ENCODE data around the gene ARHGEF4.

The ARHGEF4 gene

GRCh38 chr2:130972410-130972809 lies 135.7 kb downstream of the ARHGEF4 start:
- TF ChIP-seq, protein P1, sequence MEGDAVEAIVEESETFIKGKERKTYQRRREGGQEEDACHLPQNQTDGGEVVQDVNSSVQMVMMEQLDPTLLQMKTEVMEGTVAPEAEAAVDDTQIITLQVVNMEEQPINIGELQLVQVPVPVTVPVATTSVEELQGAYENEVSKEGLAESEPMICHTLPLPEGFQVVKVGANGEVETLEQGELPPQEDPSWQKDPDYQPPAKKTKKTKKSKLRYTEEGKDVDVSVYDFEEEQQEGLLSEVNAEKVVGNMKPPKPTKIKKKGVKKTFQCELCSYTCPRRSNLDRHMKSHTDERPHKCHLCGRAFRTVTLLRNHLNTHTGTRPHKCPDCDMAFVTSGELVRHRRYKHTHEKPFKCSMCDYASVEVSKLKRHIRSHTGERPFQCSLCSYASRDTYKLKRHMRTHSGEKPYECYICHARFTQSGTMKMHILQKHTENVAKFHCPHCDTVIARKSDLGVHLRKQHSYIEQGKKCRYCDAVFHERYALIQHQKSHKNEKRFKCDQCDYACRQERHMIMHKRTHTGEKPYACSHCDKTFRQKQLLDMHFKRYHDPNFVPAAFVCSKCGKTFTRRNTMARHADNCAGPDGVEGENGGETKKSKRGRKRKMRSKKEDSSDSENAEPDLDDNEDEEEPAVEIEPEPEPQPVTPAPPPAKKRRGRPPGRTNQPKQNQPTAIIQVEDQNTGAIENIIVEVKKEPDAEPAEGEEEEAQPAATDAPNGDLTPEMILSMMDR (IDR thresholded peaks at IDR 0.05): no peak

DNA sequence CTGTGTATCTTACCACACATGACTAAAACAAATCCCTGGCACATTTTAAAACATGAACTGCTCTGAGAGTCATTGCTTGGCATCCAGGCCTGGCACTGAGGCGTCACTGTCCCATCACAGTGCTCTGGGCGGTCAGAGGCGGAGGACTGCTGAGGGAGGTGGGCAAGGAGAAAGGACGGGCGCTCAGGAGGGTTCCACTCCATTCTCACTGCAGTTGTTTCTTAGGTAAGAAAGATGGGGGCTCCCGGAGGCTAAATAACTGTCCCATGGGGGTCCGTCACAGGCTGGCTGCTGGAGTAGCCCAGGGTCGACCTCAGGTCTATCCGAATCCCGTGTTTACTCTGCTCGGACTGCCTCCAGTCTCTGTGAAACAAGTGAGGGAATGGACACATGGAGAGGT lies 139.0 kb downstream of the ARHGEF4 start:
- TF ChIP-seq, protein P1 (IDR thresholded peaks at IDR 0.05): no peak

DNA sequence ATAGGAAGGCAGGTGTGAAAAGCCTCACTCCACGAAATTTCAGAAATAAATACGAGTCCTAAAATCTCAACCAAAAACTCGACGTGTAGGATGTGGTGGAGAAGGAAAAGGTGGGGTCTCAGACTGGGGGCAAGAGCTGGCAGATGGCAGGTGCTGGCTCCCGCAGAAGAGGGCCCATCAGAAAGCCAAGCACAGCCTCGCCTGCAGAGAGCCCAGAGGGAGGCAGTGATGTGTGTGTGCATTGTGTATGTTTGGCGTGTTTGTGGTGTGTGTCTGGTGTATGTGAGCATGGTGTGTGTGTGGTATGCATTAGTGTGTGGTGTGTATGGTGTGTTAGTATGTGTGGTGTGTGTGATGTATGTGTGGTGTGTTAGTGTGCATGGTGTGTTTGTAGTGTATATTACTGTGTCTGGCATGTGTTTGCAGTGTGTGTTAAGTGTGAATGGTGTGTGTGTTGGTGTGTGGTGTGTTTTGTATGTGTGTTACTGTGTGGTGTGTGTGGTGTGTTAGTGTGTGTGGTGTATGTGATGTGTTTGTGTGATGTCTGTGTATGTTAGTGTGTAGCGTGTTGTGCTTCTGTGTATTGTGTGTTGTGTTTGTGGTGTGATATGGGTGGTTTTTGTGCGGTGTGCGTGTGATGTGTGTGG lies 140.0 kb downstream of the ARHGEF4 start:
- TF ChIP-seq, protein P1 (IDR thresholded peaks at IDR 0.05): no peak

DNA sequence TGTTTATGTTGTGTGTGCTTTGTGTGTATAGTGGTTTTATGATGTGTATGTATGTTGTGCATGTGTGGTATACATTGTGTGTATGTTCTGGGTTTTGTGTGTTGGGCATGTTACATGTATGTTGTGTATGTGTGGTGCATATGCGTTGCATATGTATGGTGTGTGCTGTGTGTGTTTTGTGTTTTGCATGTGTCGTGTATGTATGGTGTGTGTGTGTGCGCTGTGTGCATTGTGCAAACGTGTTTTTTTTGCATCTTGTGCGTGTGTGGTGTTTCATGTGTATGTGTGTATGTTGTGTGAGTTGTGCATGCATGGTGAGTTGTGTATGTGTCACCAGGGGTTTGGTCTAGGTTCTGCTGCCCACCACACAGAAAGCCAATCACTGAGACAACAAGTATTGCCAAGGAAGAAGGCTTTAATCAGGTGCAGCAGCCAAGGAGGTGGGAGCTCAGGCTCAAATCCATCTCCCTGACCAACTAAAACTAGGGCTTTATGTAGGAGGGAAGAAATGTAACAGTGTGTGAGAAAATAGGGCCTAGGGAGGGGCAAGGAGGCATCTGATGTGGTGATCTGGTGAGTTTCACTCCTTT lies 140.8 kb downstream of the ARHGEF4 start:
- TF ChIP-seq, protein P1 (IDR thresholded peaks at IDR 0.05): no peak

- TF ChIP-seq, protein P1 (IDR thresholded peaks at IDR 0.05): no peak
These were observed 145.0 kb downstream of the ARHGEF4 start for GRCh38 chr2:130981667-130982066.

DNA sequence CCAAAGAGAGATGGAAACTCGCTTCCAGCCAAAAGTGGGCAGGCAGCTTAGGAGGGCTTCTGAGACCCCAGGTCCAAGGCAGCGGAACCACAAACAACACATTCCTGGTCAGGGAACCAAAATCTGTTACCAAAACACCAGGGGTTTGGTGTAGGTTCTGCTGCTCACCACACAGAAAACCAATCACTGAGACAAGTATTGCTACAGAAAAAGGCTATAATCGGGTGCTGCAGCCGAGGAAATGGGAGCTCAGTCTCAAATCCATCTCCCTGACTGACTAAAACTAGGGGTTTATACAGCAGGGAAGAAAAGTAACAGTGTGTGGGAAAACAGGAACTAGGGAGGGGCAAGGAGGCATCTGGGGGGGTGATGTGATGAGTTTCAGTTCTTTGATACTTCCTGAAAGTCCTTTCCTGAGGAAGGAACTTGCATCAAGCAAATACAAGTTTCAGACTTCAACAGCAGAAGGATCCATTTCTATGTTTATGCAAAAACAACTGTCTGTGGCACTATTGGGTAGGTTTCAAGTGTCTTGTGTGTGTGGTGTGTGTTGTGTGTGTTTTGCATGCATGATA lies 148.6 kb downstream of the ARHGEF4 start:
- TF ChIP-seq, protein P1 (IDR thresholded peaks at IDR 0.05): no peak

- TF ChIP-seq, protein P1 (IDR thresholded peaks at IDR 0.05): no peak
These were observed 149.3 kb downstream of the ARHGEF4 start for GRCh38 chr2:130985831-130986649.

All from LNCAP (cell line).